Keratinocyte (primary cell): ENCODE measurements around the gene WLS.

Experiments used
- EZH2 ChIP-seq: IDR thresholded peaks from one replicate; pipeline ENCODE4 v1.6.1; 2012; ENCODE audit warnings: inconsistent platforms, mild to moderate bottlenecking, low read length, moderate library complexity
- TF ChIP-seq, protein P1 (sequence below), 3 experiments: IDR thresholded peaks in 1 of 3; conservative IDR thresholded peaks in 1 of 3; optimal IDR thresholded peaks in 1 of 3; 2 replicates in 2 of 3; 3 replicates in 1 of 3; pipeline versions ENCODE3 to v1.5.1; 2011; ENCODE audit warnings: low read length in 3 of 3, mild to moderate bottlenecking in 3 of 3, moderate library complexity in 2 of 3, control low read depth in 1 of 3, inconsistent platforms in 1 of 3; ENCODE audit not compliant: insufficient read depth in 2 of 3; ENCODE audit errors: extremely low read depth in 1 of 3

DNA sequence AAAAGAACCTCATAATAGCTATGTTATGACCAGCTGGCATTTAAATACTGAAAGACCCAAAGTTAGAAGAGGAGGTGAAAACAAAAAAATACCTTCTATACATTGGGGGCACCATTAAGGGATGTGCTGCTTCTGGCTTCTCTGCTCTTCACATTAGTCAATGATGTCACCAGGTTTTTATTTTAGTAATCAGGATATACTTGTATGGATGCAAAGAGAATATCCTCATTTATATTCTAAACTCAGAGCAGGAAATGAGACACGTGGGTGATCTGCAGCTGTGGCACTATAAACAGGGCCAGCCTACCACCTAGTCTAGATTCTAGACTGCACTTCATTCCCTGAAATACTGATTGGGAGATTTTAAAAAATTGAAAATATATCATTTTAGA, 51.2 kb downstream of the WLS start:
- TF ChIP-seq, protein P1, sequence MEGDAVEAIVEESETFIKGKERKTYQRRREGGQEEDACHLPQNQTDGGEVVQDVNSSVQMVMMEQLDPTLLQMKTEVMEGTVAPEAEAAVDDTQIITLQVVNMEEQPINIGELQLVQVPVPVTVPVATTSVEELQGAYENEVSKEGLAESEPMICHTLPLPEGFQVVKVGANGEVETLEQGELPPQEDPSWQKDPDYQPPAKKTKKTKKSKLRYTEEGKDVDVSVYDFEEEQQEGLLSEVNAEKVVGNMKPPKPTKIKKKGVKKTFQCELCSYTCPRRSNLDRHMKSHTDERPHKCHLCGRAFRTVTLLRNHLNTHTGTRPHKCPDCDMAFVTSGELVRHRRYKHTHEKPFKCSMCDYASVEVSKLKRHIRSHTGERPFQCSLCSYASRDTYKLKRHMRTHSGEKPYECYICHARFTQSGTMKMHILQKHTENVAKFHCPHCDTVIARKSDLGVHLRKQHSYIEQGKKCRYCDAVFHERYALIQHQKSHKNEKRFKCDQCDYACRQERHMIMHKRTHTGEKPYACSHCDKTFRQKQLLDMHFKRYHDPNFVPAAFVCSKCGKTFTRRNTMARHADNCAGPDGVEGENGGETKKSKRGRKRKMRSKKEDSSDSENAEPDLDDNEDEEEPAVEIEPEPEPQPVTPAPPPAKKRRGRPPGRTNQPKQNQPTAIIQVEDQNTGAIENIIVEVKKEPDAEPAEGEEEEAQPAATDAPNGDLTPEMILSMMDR (optimal IDR thresholded peaks at IDR 0.05 in 1 of 3, IDR thresholded peaks at IDR 0.05 in 1 of 3, conservative IDR thresholded peaks at IDR 0.05 in 1 of 3; ENCODE audit: extremely low read depth in 1 of 3, insufficient read depth in 2 of 3, low read length in 3 of 3): no peak
- TF ChIP-seq EZH2: no peak
